Left ventricle myocardium superior (tissue), 1 donor: Measurements from ENCODE around the gene GABRG2. TPM values are rescaled to one million over a fixed set of nuclear protein-coding genes. Genes with fewer than 3 reads are reported as not detected.

Experiments used
- ATAC-seq: fragments of 200-7000 bp; cut with Tn5 transposase; one replicate; pipeline ENCODE4 v1.9.1; 2020; ENCODE audit warnings: mild to moderate bottlenecking, moderate library complexity
- DNase-seq: peaks from one replicate; pipeline ENCODE4 v3.0.0-alpha.2; 2020
- intact Hi-C: fragments of 100-400 bp; cut with micrococcal nuclease; formaldehyde crosslinking; loops from one replicate; pipeline ENCODE4 v1.11.0; 2022
- total RNA-seq: library from RNA; stranded (reverse); fragmentation: NEBNext Ultra II Directional; extraction: Animal tissue kit (Norgen Biotek cat#: 25700); gene quantifications from one replicate; pipeline ENCODE4 v1.2.1, GENCODE V29; 2021
- donor health status: DM: no; HTN: yes; CAD: no; lungs with severe emphysema.

GABRG2 gene
- total RNA-seq, 1 donor from 2014 or later = not detected

GRCh38 chr5:162174358-162174974 lies 106.9 kb downstream of the GABRG2 start:
- no peak for ATAC-seq
- DNase-seq = no peak
- intact Hi-C loops = no loop called here

- intact Hi-C loops = no loop called here
- ATAC-seq (no peak), DNase-seq (no peak)
Measured at GRCh38 chr5:162187371-162187770, 119.8 kb downstream of the GABRG2 start.

- intact Hi-C loops = no loop called here
- DNase-seq = no peak
- no peak for ATAC-seq
Measured at GRCh38 chr5:162189719-162190118, 122.1 kb downstream of the GABRG2 start.

GRCh38 chr5:162193012-162193411 lies 125.4 kb downstream of the GABRG2 start:
- intact Hi-C loops = no loop called here
- no peak for ATAC-seq
- DNase-seq = no peak

- no peak for ATAC-seq
- intact Hi-C loops = no loop called here
- no peak for DNase-seq
Measured at GRCh38 chr5:162196351-162196750, 128.8 kb downstream of the GABRG2 start.

- intact Hi-C loops = no loop called here
- ATAC-seq (no peak), DNase-seq (no peak)
Measured at GRCh38 chr5:162202285-162202880, 134.8 kb downstream of the GABRG2 start.

Other genes with a start within 250 kb of the GABRG2 start
- gene GABRA1, start 219.7 kb upstream of the GABRG2 start, total RNA-seq = not detected